Measurements from ENCODE around the gene ZFYVE1.

DNA sequence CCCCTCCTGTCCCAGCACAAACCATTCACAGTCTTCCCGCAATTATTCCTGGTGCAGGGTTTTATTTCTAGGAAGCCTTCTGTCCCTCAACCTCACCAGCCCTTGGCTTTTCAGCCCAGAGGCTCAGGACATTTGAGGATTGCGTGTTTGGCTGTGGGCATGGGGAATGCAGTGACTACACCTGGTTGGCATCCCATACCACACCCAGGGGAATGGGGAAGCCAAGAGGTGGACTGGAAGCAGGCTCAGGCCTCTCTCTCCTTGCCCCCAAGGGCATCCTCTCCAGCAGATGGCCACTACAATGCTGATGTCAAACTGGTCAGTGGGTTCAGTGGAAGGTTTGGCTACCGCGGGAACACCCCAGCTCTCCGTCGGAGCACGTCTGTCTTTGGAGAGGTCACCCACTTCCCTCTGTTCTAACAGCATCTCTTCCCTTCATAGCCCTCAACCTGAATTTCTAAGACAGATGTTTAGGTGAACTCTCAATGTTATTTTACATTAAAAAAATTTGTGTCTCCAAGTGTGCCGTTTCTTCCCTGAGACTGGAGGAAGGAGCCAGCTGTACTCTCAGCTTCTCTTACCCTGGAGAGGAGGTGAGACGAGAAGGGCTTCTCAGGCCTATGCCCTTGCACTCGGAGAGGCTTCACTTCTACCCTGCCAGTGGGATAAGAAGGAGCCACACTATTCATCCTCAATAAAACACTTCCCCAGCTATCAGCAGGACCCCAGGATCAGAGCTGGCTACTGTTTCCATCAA, 65.1 kb downstream of the ZFYVE1 start:
- TF ChIP-seq, protein P1, sequence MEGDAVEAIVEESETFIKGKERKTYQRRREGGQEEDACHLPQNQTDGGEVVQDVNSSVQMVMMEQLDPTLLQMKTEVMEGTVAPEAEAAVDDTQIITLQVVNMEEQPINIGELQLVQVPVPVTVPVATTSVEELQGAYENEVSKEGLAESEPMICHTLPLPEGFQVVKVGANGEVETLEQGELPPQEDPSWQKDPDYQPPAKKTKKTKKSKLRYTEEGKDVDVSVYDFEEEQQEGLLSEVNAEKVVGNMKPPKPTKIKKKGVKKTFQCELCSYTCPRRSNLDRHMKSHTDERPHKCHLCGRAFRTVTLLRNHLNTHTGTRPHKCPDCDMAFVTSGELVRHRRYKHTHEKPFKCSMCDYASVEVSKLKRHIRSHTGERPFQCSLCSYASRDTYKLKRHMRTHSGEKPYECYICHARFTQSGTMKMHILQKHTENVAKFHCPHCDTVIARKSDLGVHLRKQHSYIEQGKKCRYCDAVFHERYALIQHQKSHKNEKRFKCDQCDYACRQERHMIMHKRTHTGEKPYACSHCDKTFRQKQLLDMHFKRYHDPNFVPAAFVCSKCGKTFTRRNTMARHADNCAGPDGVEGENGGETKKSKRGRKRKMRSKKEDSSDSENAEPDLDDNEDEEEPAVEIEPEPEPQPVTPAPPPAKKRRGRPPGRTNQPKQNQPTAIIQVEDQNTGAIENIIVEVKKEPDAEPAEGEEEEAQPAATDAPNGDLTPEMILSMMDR (IDR thresholded peaks at IDR 0.05): no peak
- TF ChIP-seq POLR2A (IDR thresholded peaks at IDR 0.05): no peak
